Coronary artery (tissue), 2 donors: ENCODE results near the gene SOX9.

ENCODE experiments used
- DNase-seq: peaks from one replicate; pipeline ENCODE4 v3.0.0-alpha.2; 2017; ENCODE audit warnings: low spot score
- H3K27ac ChIP-seq, 2 donors: fragments of 200-600 bp; sonication (generic); one replicate each; pipeline ENCODE4 v1.5.1; 2016 to 2019
- H3K4me3 ChIP-seq: fragments of 200-600 bp; sonication (generic); 2 replicates; pipeline ENCODE4 v1.5.1; 2016; ENCODE audit warnings: mild to moderate bottlenecking, moderate library complexity
- CTCF ChIP-seq: fragments of 200-600 bp; sonication (generic); IDR thresholded peaks from one replicate; pipeline ENCODE4 v1.5.1; 2019; ENCODE audit warnings: antibody characterized with exemption

The SOX9 gene

DNA sequence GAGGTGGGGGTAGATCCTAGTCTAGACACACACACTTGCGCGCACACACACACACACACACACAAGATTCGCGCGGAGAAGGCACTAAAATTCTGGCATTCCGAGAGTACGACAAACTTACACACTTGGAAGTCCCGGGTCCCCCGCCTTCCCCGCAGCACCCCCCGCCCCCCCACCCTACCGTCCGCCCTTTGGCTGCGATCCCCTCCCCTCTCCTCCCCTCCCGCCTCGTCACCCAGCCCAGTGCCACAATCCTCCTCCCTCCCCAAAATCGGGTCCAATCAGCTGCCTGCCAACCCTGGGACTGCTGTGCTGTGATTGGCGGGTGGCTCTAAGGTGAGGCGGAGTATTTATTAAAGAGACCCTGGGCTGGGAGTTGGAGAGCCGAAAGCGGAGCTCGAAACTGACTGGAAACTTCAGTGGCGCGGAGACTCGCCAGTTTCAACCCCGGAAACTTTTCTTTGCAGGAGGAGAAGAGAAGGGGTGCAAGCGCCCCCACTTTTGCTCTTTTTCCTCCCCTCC is at the start of gene SOX9:
Gene SOX9, plus strand, starts transcription at position 379 of the 522 bp plus-strand sequence. CDS start 372 bp downstream, outside the sequence.
- peak; percentile 93 for DNase-seq
- peak within 1 kb of the TSS; percentile 75 for H3K4me3 ChIP-seq
- peak within 1 kb of the TSS; percentile 31 to 88 for H3K27ac ChIP-seq
- no peak for TF ChIP-seq CTCF

GRCh38 chr17:72071330-72071729 is 49.5 kb upstream of the SOX9 start:
- Histone ChIP-seq H3K27ac (no peak overlapping the region), H3K4me3 (no peak overlapping the region)
- no peak for TF ChIP-seq CTCF
- no peak for DNase-seq

- DNase-seq: no peak
- Histone ChIP-seq H3K4me3 (no peak overlapping the region), H3K27ac (no peak overlapping the region)
- TF ChIP-seq CTCF: no peak
Measured at GRCh38 chr17:72075995-72076677, 44.7 kb upstream of the SOX9 start.

DNA sequence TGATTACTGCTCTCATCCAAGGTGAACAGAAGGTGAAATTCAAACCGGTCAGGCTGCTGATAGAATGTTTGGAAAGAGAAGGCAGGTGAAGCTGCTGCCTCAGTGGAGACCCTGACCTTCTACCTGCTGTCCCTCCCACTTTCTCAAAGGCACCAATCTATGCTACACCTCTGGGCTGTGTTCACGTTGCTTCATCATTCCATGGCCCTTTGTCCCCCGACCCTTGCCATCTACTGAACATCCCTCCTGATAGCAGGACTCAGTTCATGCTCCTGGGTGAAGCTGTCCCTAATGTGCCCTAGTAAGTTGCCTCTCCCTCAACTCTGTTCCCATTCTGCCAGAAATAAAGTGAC is 44.2 kb upstream of the SOX9 start:
- H3K27ac ChIP-seq: no peak overlapping the region
- TF ChIP-seq CTCF: no peak
- DNase-seq: no peak
- H3K4me3 ChIP-seq: no peak overlapping the region

DNA sequence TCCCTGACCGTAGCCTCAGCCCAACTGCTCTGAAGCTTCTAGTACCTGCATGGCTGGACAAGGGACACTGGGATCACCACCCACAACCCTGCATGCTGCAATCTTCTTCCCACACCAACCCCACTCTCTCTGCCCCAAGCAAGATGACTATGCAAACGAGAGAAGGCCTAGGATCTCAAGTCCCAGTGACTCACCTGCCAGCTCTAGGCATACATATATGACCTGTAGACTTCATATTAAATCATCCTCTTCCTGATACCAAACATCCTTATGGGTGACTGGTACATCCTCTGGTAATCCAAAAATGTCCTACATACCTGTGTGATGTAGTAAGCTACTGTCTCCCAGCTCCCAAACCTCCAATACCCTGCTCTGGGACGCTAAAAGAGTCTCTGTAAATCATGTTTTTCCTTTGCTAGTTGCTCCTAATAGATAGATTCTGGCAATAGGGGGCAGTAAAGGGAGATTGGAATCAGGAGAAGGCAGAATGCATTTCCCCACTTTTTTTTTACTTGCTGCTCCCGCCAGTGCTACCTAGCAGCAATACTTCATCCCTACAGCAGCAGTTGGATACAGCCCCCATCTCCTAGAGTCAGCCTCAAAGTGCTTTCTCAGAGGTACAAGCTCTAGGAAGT is 43.4 kb upstream of the SOX9 start:
- H3K27ac ChIP-seq: no peak overlapping the region
- no peak for DNase-seq
- no peak overlapping the region for H3K4me3 ChIP-seq
- TF ChIP-seq CTCF: no peak

DNA sequence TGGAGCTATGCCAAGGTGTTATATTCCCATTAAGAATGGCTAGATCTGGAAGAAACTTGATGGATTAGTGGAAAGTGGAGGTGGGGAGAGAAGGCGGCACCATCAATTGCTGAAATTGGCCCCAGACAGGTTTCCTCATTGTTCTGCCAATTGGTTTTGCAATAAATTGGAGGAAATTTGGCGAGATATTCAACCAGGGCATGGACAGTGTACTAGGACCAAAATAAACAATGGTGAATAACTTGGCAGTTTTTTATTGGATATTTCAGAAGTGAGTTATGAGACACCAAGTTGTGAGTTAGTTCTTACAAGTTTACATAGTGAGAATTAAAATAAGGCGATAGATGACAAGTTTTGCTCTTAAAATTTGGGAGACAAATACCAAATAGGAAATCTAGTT is 41.1 kb upstream of the SOX9 start:
- H3K27ac ChIP-seq: no peak overlapping the region
- H3K4me3 ChIP-seq: no peak overlapping the region
- DNase-seq: no peak
- no peak for TF ChIP-seq CTCF

GRCh38 chr17:72087876-72088275 is 32.9 kb upstream of the SOX9 start:
- no peak for TF ChIP-seq CTCF
- H3K27ac ChIP-seq: no peak overlapping the region
- H3K4me3 ChIP-seq: no peak overlapping the region
- DNase-seq: no peak
